HepG2 (cell line): ENCODE results near the gene HES1. TPM values are rescaled to one million over a fixed set of nuclear protein-coding genes. Genes with fewer than 3 reads are reported as not detected.

Source experiments
- ATF7-NPFF ChIP-seq: sonication (generic); formaldehyde crosslinking; IDR thresholded peaks from 2 replicates; pipeline ENCODE4 v1.8.1; 2023; ENCODE audit warnings: mild to moderate bottlenecking, low read depth, missing genetic modification reagents, moderate library complexity
- ATM ChIP-seq: fragments of 450-650 bp; IDR thresholded peaks from 2 replicates; pipeline ENCODE4 v1.7.1; 2017; ENCODE audit warnings: mild to moderate bottlenecking, borderline replicate concordance
- GLI4 ChIP-seq: sonication (generic); formaldehyde crosslinking; IDR thresholded peaks from 2 replicates; pipeline ENCODE4 v1.5.1; 2020; ENCODE audit warnings: missing genetic modification reagents, mild to moderate bottlenecking, moderate library complexity, borderline replicate concordance
- KLF6 ChIP-seq: IDR thresholded peaks from 2 replicates; pipeline ENCODE4 v1.8.0; 2016; ENCODE audit warnings: missing biosample characterization, missing genetic modification reagents
- KLF9 ChIP-seq: IDR thresholded peaks from 2 replicates; pipeline ENCODE4 v1.6.1; 2016; ENCODE audit warnings: low read depth
- NR0B2 ChIP-seq: sonication (generic); formaldehyde crosslinking; IDR thresholded peaks from 2 replicates; pipeline ENCODE4 v1.4.0; 2020; ENCODE audit warnings: mild to moderate bottlenecking, missing genetic modification reagents
- POLR2AphosphoS5 ChIP-seq: IDR thresholded peaks from 2 replicates; pipeline ENCODE4 v1.6.1; 2012; ENCODE audit warnings: low read depth, low read length
- SIX1 ChIP-seq: sonication (generic); formaldehyde crosslinking; IDR thresholded peaks from 2 replicates; pipeline ENCODE4 v1.4.0; 2020; ENCODE audit warnings: missing genetic modification reagents, borderline replicate concordance
- SIX4 ChIP-seq: sonication (generic); formaldehyde crosslinking; IDR thresholded peaks from 2 replicates; pipeline ENCODE4 v1.4.0; 2020; ENCODE audit warnings: missing genetic modification reagents
- ZNF232 ChIP-seq: sonication (generic); formaldehyde crosslinking; IDR thresholded peaks from 2 replicates; pipeline ENCODE4 v1.4.0; 2020; ENCODE audit warnings: missing genetic modification reagents, borderline replicate concordance
- ZNF354B ChIP-seq: sonication (generic); formaldehyde crosslinking; IDR thresholded peaks from 2 replicates; pipeline ENCODE4 v1.8.0; 2022; ENCODE audit warnings: mild to moderate bottlenecking, missing genetic modification reagents
- ZNF570 ChIP-seq: sonication (generic); formaldehyde crosslinking; IDR thresholded peaks from 2 replicates; pipeline ENCODE4 v1.4.0; 2020; ENCODE audit warnings: mild to moderate bottlenecking, missing genetic modification reagents, borderline replicate concordance
- polyA plus RNA-seq, 8 experiments: library from polyadenylated mRNA; depleted of rRNA in 3 of 8; stranded (reverse) in 7 of 8; unstranded in 1 of 8; fragments of >200 nt; fragmentation: Illumina TruSeq in 4 of 8; extraction: Trizol in 4 of 8; gene quantifications; 2 replicates each; pipeline versions ENCODE4 v1.2.1 to v1.2.3, GENCODE V29; 2011 to 2016; ENCODE audit warnings: low read depth in 4 of 8, missing spikeins in 1 of 8, mixed read lengths in 1 of 8; ENCODE audit not compliant: insufficient read depth in 1 of 8
- total RNA-seq, 5 experiments: library from RNA; depleted of rRNA; stranded (reverse); fragments of >200 nt; fragmentation: Illumina TruSeq; extraction: Trizol; gene quantifications; 2 replicates each; pipeline ENCODE4 v1.2.3, GENCODE V29; 2016; ENCODE audit warnings: low read depth in 1 of 5
- TF ChIP-seq, protein P1 (sequence below): sonication (generic); formaldehyde crosslinking; IDR thresholded peaks from 2 replicates; pipeline ENCODE4 v1.4.0; 2020; ENCODE audit warnings: missing genetic modification reagents, borderline replicate concordance
- TF ChIP-seq, protein P2 (sequence below): sonication (generic); formaldehyde crosslinking; IDR thresholded peaks from 2 replicates; pipeline ENCODE4 v1.5.1; 2020; ENCODE audit warnings: mild to moderate bottlenecking, missing genetic modification reagents, borderline replicate concordance
- TF ChIP-seq, protein P3 (sequence below): sonication (generic); formaldehyde crosslinking; IDR thresholded peaks from 2 replicates; pipeline ENCODE4 v1.4.0; 2020; ENCODE audit warnings: mild to moderate bottlenecking, missing genetic modification reagents

Gene HES1
- total and polyA plus RNA-seq, 2 of the 13 experiments (the other 11 are each of a cell fraction or from before 2014, with no cell fraction given), result 15.4 to 19.8 TPM

- TF ChIP-seq, protein P1, sequence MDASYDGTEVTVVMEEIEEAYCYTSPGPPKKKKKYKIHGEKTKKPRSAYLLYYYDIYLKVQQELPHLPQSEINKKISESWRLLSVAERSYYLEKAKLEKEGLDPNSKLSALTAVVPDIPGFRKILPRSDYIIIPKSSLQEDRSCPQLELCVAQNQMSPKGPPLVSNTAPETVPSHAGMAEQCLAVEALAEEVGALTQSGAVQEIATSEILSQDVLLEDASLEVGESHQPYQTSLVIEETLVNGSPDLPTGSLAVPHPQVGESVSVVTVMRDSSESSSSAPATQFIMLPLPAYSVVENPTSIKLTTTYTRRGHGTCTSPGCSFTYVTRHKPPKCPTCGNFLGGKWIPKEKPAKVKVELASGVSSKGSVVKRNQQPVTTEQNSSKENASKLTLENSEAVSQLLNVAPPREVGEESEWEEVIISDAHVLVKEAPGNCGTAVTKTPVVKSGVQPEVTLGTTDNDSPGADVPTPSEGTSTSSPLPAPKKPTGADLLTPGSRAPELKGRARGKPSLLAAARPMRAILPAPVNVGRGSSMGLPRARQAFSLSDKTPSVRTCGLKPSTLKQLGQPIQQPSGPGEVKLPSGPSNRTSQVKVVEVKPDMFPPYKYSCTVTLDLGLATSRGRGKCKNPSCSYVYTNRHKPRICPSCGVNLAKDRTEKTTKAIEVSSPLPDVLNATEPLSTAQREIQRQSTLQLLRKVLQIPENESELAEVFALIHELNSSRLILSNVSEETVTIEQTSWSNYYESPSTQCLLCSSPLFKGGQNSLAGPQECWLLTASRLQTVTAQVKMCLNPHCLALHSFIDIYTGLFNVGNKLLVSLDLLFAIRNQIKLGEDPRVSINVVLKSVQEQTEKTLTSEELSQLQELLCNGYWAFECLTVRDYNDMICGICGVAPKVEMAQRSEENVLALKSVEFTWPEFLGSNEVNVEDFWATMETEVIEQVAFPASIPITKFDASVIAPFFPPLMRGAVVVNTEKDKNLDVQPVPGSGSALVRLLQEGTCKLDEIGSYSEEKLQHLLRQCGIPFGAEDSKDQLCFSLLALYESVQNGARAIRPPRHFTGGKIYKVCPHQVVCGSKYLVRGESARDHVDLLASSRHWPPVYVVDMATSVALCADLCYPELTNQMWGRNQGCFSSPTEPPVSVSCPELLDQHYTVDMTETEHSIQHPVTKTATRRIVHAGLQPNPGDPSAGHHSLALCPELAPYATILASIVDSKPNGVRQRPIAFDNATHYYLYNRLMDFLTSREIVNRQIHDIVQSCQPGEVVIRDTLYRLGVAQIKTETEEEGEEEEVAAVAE, result peak; percentile 93
- TF ChIP-seq ATF7-NPFF (CRISPR knock-in tag), result peak; percentile 44; the same call in 1 of the 2 replicates
- TF ChIP-seq GLI4, result no peak
- 0 out of 2 replicates have a peak, but pooled peaks have one; percentile 38 for TF ChIP-seq KLF9 (CRISPR knock-in tag)
- TF ChIP-seq ZNF354B, result no peak
- TF ChIP-seq POLR2AphosphoS5, result peak; percentile 99
- no peak for TF ChIP-seq ZNF570 (CRISPR knock-in tag)
- TF ChIP-seq, protein P2, sequence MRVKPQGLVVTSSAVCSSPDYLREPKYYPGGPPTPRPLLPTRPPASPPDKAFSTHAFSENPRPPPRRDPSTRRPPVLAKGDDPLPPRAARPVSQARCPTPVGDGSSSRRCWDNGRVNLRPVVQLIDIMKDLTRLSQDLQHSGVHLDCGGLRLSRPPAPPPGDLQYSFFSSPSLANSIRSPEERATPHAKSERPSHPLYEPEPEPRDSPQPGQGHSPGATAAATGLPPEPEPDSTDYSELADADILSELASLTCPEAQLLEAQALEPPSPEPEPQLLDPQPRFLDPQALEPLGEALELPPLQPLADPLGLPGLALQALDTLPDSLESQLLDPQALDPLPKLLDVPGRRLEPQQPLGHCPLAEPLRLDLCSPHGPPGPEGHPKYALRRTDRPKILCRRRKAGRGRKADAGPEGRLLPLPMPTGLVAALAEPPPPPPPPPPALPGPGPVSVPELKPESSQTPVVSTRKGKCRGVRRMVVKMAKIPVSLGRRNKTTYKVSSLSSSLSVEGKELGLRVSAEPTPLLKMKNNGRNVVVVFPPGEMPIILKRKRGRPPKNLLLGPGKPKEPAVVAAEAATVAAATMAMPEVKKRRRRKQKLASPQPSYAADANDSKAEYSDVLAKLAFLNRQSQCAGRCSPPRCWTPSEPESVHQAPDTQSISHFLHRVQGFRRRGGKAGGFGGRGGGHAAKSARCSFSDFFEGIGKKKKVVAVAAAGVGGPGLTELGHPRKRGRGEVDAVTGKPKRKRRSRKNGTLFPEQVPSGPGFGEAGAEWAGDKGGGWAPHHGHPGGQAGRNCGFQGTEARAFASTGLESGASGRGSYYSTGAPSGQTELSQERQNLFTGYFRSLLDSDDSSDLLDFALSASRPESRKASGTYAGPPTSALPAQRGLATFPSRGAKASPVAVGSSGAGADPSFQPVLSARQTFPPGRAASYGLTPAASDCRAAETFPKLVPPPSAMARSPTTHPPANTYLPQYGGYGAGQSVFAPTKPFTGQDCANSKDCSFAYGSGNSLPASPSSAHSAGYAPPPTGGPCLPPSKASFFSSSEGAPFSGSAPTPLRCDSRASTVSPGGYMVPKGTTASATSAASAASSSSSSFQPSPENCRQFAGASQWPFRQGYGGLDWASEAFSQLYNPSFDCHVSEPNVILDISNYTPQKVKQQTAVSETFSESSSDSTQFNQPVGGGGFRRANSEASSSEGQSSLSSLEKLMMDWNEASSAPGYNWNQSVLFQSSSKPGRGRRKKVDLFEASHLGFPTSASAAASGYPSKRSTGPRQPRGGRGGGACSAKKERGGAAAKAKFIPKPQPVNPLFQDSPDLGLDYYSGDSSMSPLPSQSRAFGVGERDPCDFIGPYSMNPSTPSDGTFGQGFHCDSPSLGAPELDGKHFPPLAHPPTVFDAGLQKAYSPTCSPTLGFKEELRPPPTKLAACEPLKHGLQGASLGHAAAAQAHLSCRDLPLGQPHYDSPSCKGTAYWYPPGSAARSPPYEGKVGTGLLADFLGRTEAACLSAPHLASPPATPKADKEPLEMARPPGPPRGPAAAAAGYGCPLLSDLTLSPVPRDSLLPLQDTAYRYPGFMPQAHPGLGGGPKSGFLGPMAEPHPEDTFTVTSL (CRISPR knock-in tag), result no peak
- TF ChIP-seq, protein P3, sequence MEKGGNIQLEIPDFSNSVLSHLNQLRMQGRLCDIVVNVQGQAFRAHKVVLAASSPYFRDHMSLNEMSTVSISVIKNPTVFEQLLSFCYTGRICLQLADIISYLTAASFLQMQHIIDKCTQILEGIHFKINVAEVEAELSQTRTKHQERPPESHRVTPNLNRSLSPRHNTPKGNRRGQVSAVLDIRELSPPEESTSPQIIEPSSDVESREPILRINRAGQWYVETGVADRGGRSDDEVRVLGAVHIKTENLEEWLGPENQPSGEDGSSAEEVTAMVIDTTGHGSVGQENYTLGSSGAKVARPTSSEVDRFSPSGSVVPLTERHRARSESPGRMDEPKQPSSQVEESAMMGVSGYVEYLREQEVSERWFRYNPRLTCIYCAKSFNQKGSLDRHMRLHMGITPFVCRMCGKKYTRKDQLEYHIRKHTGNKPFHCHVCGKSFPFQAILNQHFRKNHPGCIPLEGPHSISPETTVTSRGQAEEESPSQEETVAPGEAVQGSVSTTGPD (CRISPR knock-in tag), result no peak
- no peak for TF ChIP-seq NR0B2 (CRISPR knock-in tag)
- TF ChIP-seq ATM, result no peak
- peak; percentile 55; the same call in 1 of the 2 replicates for TF ChIP-seq SIX4 (CRISPR knock-in tag)
- peak; percentile 47; the same call in 1 of the 2 replicates for TF ChIP-seq SIX1 (CRISPR knock-in tag)
- TF ChIP-seq ZNF232 (CRISPR knock-in tag), result peak; percentile 94; the same call in 1 of the 2 replicates
- peak; percentile 93 for TF ChIP-seq KLF6 (CRISPR knock-in tag)
Observed at GRCh38 chr3:194135806-194136518, at the start of gene HES1 (continued).
